CD14-positive monocyte (primary cell): Measurements from ENCODE around the gene TBC1D5. TPM values are rescaled to one million over a fixed set of nuclear protein-coding genes. Genes with fewer than 3 reads are reported as not detected.
A peak's percentile ranks its signal among the peaks of the same experiment; 100 is the strongest.

Experiments used
- DNase-seq, 3 donors: peaks; one replicate each; pipeline ENCODE4 v3.0.0-alpha.2; 2011 to 2022
- H2AFZ ChIP-seq: 2 replicates; pipeline ENCODE4 v1.6.0; 2012; ENCODE audit warnings: mild to moderate bottlenecking, low read depth, low read length, inconsistent platforms; ENCODE audit not compliant: insufficient read depth, poor library complexity, severe bottlenecking
- H3K27ac ChIP-seq, 2 donors: 1 replicate in 1 of 2; 2 replicates in 1 of 2; pipeline ENCODE4 v1.5.1; 2012 to 2013; ENCODE audit warnings: low read length in 2 of 2, control low read depth in 1 of 2, inconsistent platforms in 1 of 2, low read depth in 1 of 2, mild to moderate bottlenecking in 1 of 2
- H3K27me3 ChIP-seq, 2 donors: one replicate each; pipeline versions ENCODE4 v1.6.0 to v1.6.1; 2011 to 2013; ENCODE audit warnings: low read length in 2 of 2; ENCODE audit not compliant: control insufficient read depth in 2 of 2, insufficient read depth in 2 of 2
- H3K36me3 ChIP-seq, 2 donors: replicated peaks in 1 of 2; 1 replicate in 1 of 2; 2 replicates in 1 of 2; pipeline versions ENCODE4 v1.5.1 to v1.6.1; 2012 to 2013; ENCODE audit warnings: low read length in 2 of 2, control low read depth in 1 of 2, inconsistent platforms in 1 of 2, mild to moderate bottlenecking in 1 of 2; ENCODE audit not compliant: insufficient read depth in 2 of 2, control insufficient read depth in 1 of 2
- H3K4me1 ChIP-seq, 2 donors: 1 replicate in 1 of 2; 2 replicates in 1 of 2; pipeline versions ENCODE4 v1.5.1 to v1.6.1; 2012 to 2013; ENCODE audit warnings: low read length in 2 of 2, control low read depth in 1 of 2, inconsistent platforms in 1 of 2, mild to moderate bottlenecking in 1 of 2, moderate library complexity in 1 of 2; ENCODE audit not compliant: insufficient read depth in 2 of 2, control insufficient read depth in 1 of 2
- H3K4me2 ChIP-seq: replicated peaks from 2 replicates; pipeline ENCODE3; 2012; ENCODE audit warnings: low read length, moderate library complexity, mild to moderate bottlenecking; ENCODE audit not compliant: poor library complexity, severe bottlenecking; ENCODE audit errors: extremely low read depth
- H3K4me3 ChIP-seq, 3 experiments: fragments of 200-600 bp in 1 of 3; sonication (generic) in 1 of 3; replicated peaks in 1 of 3; 1 replicate in 2 of 3; 2 replicates in 1 of 3; pipeline ENCODE4 v1.5.1; 2011 to 2013; ENCODE audit warnings: low read length in 3 of 3, mild to moderate bottlenecking in 3 of 3, control low read depth in 2 of 3, low read depth in 2 of 3, inconsistent platforms in 1 of 3, moderate library complexity in 1 of 3
- H3K79me2 ChIP-seq: 2 replicates; pipeline ENCODE4 v1.6.0; 2012; ENCODE audit warnings: mild to moderate bottlenecking, control low read depth, inconsistent platforms, low read length, moderate library complexity; ENCODE audit not compliant: insufficient read depth
- H3K9ac ChIP-seq: 2 replicates; pipeline ENCODE4 v1.6.0; 2017; ENCODE audit warnings: low read length, mild to moderate bottlenecking; ENCODE audit not compliant: insufficient read depth, poor library complexity, severe bottlenecking
- H3K9me3 ChIP-seq, 2 donors: replicated peaks in 1 of 2; 1 replicate in 1 of 2; 2 replicates in 1 of 2; pipeline versions ENCODE4 v1.5.1 to v1.6.1; 2012 to 2013; ENCODE audit warnings: low read length in 2 of 2, control low read depth in 1 of 2; ENCODE audit not compliant: control insufficient read depth in 1 of 2, insufficient read depth in 1 of 2
- H4K20me1 ChIP-seq: 2 replicates; pipeline ENCODE4 v1.6.0; 2012; ENCODE audit warnings: mild to moderate bottlenecking, low read length, control low read depth, moderate library complexity; ENCODE audit not compliant: insufficient read depth
- H3K27ac Mint-ChIP-seq, 7 donors: one replicate each; pipeline ENCODE4 v1.8.0; 2020; ENCODE audit warnings: mild to moderate bottlenecking in 7 of 7, mixed read lengths in 7 of 7, moderate library complexity in 6 of 7, inconsistent platforms in 2 of 7
- H3K27me3 Mint-ChIP-seq, 3 donors: one replicate each; pipeline ENCODE4 v1.8.0; 2021 to 2022; ENCODE audit warnings: low read depth in 3 of 3, mild to moderate bottlenecking in 3 of 3, mixed read lengths in 3 of 3, moderate library complexity in 3 of 3, inconsistent platforms in 1 of 3
- H3K36me3 Mint-ChIP-seq, 2 donors: one replicate each; pipeline ENCODE4 v1.8.0; 2020; ENCODE audit warnings: mixed read lengths in 2 of 2, inconsistent platforms in 1 of 2, mild to moderate bottlenecking in 1 of 2
- H3K4me1 Mint-ChIP-seq: one replicate; pipeline ENCODE4 v1.8.0; 2020; ENCODE audit warnings: mild to moderate bottlenecking, mixed read lengths
- H3K4me3 Mint-ChIP-seq, 2 donors: one replicate each; pipeline ENCODE4 v1.8.0; 2020; ENCODE audit warnings: mild to moderate bottlenecking in 2 of 2, mixed read lengths in 2 of 2, moderate library complexity in 1 of 2
- H3K9me3 Mint-ChIP-seq, 7 donors: one replicate each; pipeline ENCODE4 v1.8.0; 2020 to 2022; ENCODE audit warnings: mixed read lengths in 7 of 7, mild to moderate bottlenecking in 6 of 7, moderate library complexity in 6 of 7, inconsistent platforms in 2 of 7
- CTCF ChIP-seq: fragments of 200-600 bp; IDR thresholded peaks from one replicate; pipeline ENCODE4 v1.8.0; 2022; ENCODE audit warnings: antibody characterized with exemption, mild to moderate bottlenecking
- WGBS: methylation state at CpG from one replicate; pipeline ENCODE4 v1.1.5; 2013; ENCODE audit warnings: missing lambda C conversion rate; ENCODE audit not compliant: insufficient coverage; 5-methylcytosine and 5-hydroxymethylcytosine counted together
- intact Hi-C, 2 donors: fragments of 100-400 bp; cut with micrococcal nuclease; formaldehyde crosslinking; loops; one replicate each; pipeline versions ENCODE4 v1.15.0 to v1.15.1; 2023
- polyA plus RNA-seq, 3 donors: library from polyadenylated mRNA; depleted of rRNA in 1 of 3; unstranded in 2 of 3; stranded (reverse) in 1 of 3; fragments of 300-500 nt in 2 of 3; fragments of >200 nt in 1 of 3; fragmentation: Illumina TruSeq in 2 of 3; gene quantifications; 1 replicate in 2 of 3; 2 replicates in 1 of 3; pipeline ENCODE4 v1.2.3, GENCODE V29; 2012 to 2021

TBC1D5 gene
- polyA plus RNA-seq, 3 donors = 17.6 to 35.3 (median 21.0) TPM

- peaks cover 32% of the 10 kb centered on the region for H3K4me1 Mint-ChIP-seq
- Histone ChIP-seq H3K4me1 (peaks cover 11 to 24% of the 10 kb centered on the region in 2 donors), H3K27me3 (no peaks in the 10 kb centered on the region), H4K20me1 (peaks cover 15% of the 10 kb centered on the region), H3K36me3 (no peaks in the 10 kb centered on the region), H3K79me2 (peaks cover 31% of the 10 kb centered on the region), H2AFZ (no peak overlapping the region), H3K9me3 (no peaks in the 10 kb centered on the region), H3K9ac (no peak overlapping the region), H3K27ac (no peak overlapping the region), H3K4me2 (no peak overlapping the region), H3K4me3 (no peak overlapping the region)
- H3K9me3 Mint-ChIP-seq = no peaks in the 10 kb centered on the region
- H3K36me3 Mint-ChIP-seq = peaks cover 0 to 6% of the 10 kb centered on the region in 2 donors
- intact Hi-C loops = loop anchor here in 1 of 2 donors (10.0 kb wide), 2 partner anchors 105 to 205 kb away; partner anchors contain the start of gene TBC1D5
- DNase-seq = peak in 1 of 3 donors; percentile 29
- no peak for TF ChIP-seq CTCF
- H3K27ac Mint-ChIP-seq = peak overlapping the region in 3 of 7 donors; percentile 6 to 41 (median 11)
- no CpG with 5 or more reads among the region's 2 CpGs for WGBS
- no peak overlapping the region for H3K4me3 Mint-ChIP-seq
- no peaks in the 10 kb centered on the region for H3K27me3 Mint-ChIP-seq
Measured at GRCh38 chr3:17639765-17640164, 102.7 kb downstream of the TBC1D5 start.

GRCh38 chr3:17639257-17639656, 103.2 kb downstream of the TBC1D5 start:
- no peaks in the 10 kb centered on the region for H3K36me3 ChIP-seq
- Mint-ChIP-seq H3K27ac (peak overlapping the region in 3 of 7 donors; percentile 6 to 41 (median 8)), H3K27me3 (no peaks in the 10 kb centered on the region), H3K4me1 (peaks cover 31% of the 10 kb centered on the region), H3K9me3 (no peaks in the 10 kb centered on the region), H3K4me3 (no peak overlapping the region), H3K36me3 (peaks cover 0 to 6% of the 10 kb centered on the region in 2 donors)
- no peak overlapping the region for H3K4me3 ChIP-seq
- H3K9ac ChIP-seq = no peak overlapping the region
- H3K9me3 ChIP-seq = no peaks in the 10 kb centered on the region
- no peak overlapping the region for H2AFZ ChIP-seq
- peaks cover 11 to 23% of the 10 kb centered on the region in 2 donors for H3K4me1 ChIP-seq
- DNase-seq = peak in 1 of 3 donors; percentile 29
- H3K4me2 ChIP-seq = no peak overlapping the region
- peaks cover 14% of the 10 kb centered on the region for H4K20me1 ChIP-seq
- no peak overlapping the region for H3K27ac ChIP-seq
- H3K79me2 ChIP-seq = peaks cover 29% of the 10 kb centered on the region
- H3K27me3 ChIP-seq = no peaks in the 10 kb centered on the region
- TF ChIP-seq CTCF = no peak
- no CpG with 5 or more reads among the region's 2 CpGs for WGBS
- intact Hi-C loops = loop anchor here in 1 of 2 donors (10.0 kb wide), 1 partner anchor 206 kb away; no protein-coding TSS in a partner anchor
